HCT116 (cell line): ENCODE measurements around the gene EML1.

Source experiments
- CBX3 ChIP-seq: IDR thresholded peaks from 2 replicates; pipeline ENCODE4 v1.6.1; 2012; ENCODE audit warnings: low read depth
- EGR1 ChIP-seq: IDR thresholded peaks from 2 replicates; pipeline ENCODE4 v1.6.1; 2012; ENCODE audit warnings: low read depth
- EZH2phosphoT487 ChIP-seq: fragments of 200-600 bp; IDR thresholded peaks from 2 replicates; pipeline ENCODE4 v1.6.1; 2018; ENCODE audit warnings: antibody characterized with exemption, borderline replicate concordance
- POLR2A ChIP-seq: IDR thresholded peaks from 2 replicates; pipeline ENCODE4 v1.7.0; 2011; ENCODE audit warnings: borderline replicate concordance; ENCODE audit not compliant: insufficient read depth, insufficient read length; ENCODE audit errors: extremely low read depth
- POLR2AphosphoS5 ChIP-seq: IDR thresholded peaks from 2 replicates; pipeline ENCODE4 v1.6.1; 2011; ENCODE audit warnings: mild to moderate bottlenecking, low read depth, low read length, moderate library complexity
- SP1 ChIP-seq: IDR thresholded peaks from 2 replicates; pipeline ENCODE4 v1.6.1; 2012; ENCODE audit warnings: low read depth
- ZFX ChIP-seq: fragments of 450-650 bp; IDR thresholded peaks from 2 replicates; pipeline ENCODE4 v1.6.1; 2017
- TF ChIP-seq, protein P1 (sequence below): IDR thresholded peaks from 2 replicates; pipeline ENCODE4 v1.6.1; 2012; ENCODE audit warnings: low read depth
- TF ChIP-seq, protein P2 (sequence below): IDR thresholded peaks from 2 replicates; pipeline ENCODE4 v1.6.1; 2012
- TF ChIP-seq, protein P3 (sequence below), 3 experiments: fragments of 200-600 bp in 1 of 3; sonication (generic) in 1 of 3; IDR thresholded peaks in 2 of 3; conservative IDR thresholded peaks in 1 of 3; 2 replicates each; pipeline ENCODE4 v1.5.1; 2012 to 2017; ENCODE audit warnings: low read depth in 2 of 3, low read length in 2 of 3, antibody characterized with exemption in 1 of 3, borderline replicate concordance in 1 of 3, control low read depth in 1 of 3, mild to moderate bottlenecking in 1 of 3, mixed read lengths in 1 of 3, mixed run types in 1 of 3, moderate library complexity in 1 of 3; ENCODE audit not compliant: insufficient read depth in 1 of 3
- TF ChIP-seq, protein P4 (sequence below): IDR thresholded peaks from 2 replicates; pipeline ENCODE4 v1.6.1; 2011; ENCODE audit warnings: mild to moderate bottlenecking, low read length, moderate library complexity; ENCODE audit not compliant: insufficient replicate concordance; ENCODE audit errors: extremely low read depth
- TF ChIP-seq, protein P5 (sequence below): IDR thresholded peaks from 2 replicates; pipeline ENCODE4 v1.6.1; 2012

DNA sequence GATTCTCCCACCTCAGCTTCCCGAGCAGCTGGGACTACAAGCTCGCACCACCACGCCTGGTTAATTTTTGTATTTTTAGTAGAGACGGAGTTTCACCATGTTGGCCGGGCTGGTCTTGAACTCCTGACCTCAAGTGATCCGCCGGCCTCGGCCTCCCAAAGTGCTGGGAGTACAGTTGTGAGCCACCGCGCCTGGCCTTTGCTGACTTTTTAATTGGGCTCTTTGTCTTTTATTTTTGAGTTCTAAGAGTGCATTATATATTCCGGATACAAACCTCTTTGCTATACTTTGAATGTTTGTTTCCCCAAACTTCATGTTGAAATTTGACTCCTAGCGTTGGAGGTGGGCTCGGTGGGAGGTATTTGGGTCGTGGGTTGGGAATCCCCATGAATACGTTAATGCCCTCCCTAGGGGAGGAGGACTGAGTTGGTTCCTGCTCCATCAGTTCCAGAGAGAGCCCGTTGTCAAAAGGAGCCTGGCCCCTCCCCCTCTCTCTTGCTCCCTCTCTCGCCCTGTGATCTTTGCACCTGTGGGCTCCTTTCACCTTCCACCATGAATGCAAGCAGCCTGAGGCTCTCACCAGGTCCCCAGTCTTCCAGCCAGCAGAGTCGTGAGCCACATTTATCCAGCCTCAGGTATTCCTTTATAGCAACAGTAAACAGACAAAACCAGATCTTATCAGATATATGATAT, 168.8 kb downstream of the EML1 start:
- TF ChIP-seq CBX3 (no peak), POLR2A (no peak), ZFX (no peak), SP1 (no peak), POLR2AphosphoS5 (no peak), EGR1 (no peak), EZH2phosphoT487 (no peak)
- TF ChIP-seq, protein P1, sequence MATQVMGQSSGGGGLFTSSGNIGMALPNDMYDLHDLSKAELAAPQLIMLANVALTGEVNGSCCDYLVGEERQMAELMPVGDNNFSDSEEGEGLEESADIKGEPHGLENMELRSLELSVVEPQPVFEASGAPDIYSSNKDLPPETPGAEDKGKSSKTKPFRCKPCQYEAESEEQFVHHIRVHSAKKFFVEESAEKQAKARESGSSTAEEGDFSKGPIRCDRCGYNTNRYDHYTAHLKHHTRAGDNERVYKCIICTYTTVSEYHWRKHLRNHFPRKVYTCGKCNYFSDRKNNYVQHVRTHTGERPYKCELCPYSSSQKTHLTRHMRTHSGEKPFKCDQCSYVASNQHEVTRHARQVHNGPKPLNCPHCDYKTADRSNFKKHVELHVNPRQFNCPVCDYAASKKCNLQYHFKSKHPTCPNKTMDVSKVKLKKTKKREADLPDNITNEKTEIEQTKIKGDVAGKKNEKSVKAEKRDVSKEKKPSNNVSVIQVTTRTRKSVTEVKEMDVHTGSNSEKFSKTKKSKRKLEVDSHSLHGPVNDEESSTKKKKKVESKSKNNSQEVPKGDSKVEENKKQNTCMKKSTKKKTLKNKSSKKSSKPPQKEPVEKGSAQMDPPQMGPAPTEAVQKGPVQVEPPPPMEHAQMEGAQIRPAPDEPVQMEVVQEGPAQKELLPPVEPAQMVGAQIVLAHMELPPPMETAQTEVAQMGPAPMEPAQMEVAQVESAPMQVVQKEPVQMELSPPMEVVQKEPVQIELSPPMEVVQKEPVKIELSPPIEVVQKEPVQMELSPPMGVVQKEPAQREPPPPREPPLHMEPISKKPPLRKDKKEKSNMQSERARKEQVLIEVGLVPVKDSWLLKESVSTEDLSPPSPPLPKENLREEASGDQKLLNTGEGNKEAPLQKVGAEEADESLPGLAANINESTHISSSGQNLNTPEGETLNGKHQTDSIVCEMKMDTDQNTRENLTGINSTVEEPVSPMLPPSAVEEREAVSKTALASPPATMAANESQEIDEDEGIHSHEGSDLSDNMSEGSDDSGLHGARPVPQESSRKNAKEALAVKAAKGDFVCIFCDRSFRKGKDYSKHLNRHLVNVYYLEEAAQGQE = no peak
- TF ChIP-seq, protein P2, sequence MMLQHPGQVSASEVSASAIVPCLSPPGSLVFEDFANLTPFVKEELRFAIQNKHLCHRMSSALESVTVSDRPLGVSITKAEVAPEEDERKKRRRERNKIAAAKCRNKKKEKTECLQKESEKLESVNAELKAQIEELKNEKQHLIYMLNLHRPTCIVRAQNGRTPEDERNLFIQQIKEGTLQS = no peak
- TF ChIP-seq, protein P3, sequence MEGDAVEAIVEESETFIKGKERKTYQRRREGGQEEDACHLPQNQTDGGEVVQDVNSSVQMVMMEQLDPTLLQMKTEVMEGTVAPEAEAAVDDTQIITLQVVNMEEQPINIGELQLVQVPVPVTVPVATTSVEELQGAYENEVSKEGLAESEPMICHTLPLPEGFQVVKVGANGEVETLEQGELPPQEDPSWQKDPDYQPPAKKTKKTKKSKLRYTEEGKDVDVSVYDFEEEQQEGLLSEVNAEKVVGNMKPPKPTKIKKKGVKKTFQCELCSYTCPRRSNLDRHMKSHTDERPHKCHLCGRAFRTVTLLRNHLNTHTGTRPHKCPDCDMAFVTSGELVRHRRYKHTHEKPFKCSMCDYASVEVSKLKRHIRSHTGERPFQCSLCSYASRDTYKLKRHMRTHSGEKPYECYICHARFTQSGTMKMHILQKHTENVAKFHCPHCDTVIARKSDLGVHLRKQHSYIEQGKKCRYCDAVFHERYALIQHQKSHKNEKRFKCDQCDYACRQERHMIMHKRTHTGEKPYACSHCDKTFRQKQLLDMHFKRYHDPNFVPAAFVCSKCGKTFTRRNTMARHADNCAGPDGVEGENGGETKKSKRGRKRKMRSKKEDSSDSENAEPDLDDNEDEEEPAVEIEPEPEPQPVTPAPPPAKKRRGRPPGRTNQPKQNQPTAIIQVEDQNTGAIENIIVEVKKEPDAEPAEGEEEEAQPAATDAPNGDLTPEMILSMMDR (IDR thresholded peaks at IDR 0.05 in 2 of 3, conservative IDR thresholded peaks at IDR 0.05 in 1 of 3; ENCODE audit: borderline replicate concordance in 1 of 3, insufficient read depth in 1 of 3, low read depth in 2 of 3, low read length in 2 of 3) = no peak
- TF ChIP-seq, protein P4, sequence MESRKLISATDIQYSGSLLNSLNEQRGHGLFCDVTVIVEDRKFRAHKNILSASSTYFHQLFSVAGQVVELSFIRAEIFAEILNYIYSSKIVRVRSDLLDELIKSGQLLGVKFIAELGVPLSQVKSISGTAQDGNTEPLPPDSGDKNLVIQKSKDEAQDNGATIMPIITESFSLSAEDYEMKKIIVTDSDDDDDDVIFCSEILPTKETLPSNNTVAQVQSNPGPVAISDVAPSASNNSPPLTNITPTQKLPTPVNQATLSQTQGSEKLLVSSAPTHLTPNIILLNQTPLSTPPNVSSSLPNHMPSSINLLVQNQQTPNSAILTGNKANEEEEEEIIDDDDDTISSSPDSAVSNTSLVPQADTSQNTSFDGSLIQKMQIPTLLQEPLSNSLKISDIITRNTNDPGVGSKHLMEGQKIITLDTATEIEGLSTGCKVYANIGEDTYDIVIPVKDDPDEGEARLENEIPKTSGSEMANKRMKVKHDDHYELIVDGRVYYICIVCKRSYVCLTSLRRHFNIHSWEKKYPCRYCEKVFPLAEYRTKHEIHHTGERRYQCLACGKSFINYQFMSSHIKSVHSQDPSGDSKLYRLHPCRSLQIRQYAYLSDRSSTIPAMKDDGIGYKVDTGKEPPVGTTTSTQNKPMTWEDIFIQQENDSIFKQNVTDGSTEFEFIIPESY = no peak
- TF ChIP-seq, protein P5, sequence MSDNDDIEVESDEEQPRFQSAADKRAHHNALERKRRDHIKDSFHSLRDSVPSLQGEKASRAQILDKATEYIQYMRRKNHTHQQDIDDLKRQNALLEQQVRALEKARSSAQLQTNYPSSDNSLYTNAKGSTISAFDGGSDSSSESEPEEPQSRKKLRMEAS = no peak
